A172 (cell line): ENCODE results near the gene VPS41. TPM values are rescaled to one million over a fixed set of nuclear protein-coding genes. Genes with fewer than 3 reads are reported as not detected.

Experiments
- DNase-seq: peaks from one replicate; pipeline ENCODE4 v3.0.0-alpha.2; 2015; ENCODE audit warnings: low spot score
- total RNA-seq: library from RNA; depleted of rRNA; stranded (reverse); fragments of >200 nt; shearing (Covaris generic); gene quantifications from 2 replicates; pipeline ENCODE4 v1.2.3, GENCODE V29; 2014

Gene VPS41
- total RNA-seq, 1 experiment from 2014 or later = 116 TPM

DNA sequence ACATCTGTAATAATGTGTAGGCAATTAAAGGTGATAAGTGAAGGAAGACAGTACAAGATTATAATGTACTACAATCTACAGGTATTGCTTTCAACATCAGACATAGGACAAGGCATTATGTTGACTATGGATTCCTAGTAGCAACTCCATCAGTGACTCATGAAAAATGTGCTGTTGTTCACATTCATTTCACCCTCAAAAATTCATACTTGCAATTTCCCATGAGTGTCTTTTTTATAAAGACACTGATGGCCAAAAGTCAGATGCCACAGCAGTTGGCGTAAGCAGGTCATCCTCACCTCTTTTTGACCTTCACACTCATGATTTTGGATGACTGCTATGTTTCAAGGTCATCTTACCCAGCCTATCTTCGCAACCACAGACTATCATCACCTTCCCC is 177.8 kb downstream of the VPS41 start:
- DNase-seq = peak; percentile 42

DNA sequence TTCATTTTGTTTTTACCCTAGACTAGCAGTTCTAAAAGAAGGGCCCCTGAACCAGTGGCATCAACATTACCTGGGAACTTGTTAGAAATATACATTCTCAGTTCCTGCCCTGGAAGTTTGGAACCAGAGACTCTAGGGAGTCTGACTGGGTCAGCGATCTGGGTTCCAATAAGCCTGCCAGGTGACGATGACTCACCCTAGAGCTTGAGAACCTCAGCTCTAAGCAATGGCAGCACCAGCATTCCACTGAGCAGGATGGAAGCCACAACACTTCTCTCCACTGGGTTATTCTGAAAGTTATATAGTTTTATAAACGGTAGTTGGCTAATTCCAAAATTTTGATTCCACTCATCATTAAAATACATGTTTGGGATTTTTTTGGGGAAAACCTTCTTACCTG is 180.8 kb downstream of the VPS41 start:
- DNase-seq = peak; percentile 69

DNA sequence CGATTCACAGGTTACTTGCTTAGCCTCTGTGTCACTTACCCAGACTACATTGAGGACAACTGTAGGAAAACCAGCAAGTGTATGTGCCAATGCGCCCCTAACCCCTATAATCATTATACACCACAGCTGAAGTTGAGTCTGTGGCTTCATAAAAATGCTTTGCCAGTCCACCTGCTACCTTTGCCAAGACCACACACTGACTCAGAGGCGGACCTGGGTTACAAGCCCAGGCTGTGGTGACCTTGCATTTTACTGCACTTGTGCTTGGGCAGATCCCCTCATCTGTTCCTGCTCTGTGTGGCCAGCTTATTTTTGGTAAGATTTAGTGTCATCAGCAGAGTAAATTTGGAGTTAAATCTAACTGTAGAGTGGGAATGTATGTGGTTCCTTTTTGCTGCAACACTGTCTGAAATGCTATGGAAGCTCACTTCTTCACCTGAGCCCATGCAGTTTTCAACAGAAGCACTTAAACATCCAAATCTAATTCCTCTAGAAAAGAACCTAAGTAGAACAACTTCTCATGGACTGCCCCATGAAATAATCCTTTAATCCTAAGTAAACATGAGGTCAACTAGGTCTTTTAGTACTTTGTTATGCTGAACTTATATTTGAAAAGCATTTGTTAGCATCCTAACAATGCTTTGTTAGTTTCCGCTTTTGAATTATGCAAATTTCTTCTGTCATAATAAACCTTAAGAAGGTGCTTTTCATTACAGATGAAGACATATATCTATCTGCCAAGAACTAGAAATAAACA is 181.6 kb downstream of the VPS41 start:
- DNase-seq = no peak

DNA sequence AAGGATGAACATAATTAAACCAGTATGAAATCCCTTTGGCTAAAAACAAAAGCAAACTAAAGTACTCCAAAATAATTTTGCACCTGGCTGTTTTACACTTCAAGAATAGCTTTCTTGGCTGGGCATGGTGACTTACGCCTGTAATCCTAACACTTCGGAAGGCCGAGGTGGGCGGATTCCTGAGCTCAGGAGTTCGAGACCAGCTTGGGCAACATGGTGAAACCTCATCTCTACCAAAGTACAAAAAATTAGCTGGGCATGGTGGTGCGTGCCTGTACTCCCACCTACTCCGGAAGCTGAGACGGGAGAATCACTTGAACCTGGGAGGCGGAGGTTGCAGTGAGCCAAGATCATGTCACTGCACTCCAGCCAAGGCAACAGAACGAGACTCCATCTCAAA is 185.7 kb downstream of the VPS41 start:
- no peak for DNase-seq

DNA sequence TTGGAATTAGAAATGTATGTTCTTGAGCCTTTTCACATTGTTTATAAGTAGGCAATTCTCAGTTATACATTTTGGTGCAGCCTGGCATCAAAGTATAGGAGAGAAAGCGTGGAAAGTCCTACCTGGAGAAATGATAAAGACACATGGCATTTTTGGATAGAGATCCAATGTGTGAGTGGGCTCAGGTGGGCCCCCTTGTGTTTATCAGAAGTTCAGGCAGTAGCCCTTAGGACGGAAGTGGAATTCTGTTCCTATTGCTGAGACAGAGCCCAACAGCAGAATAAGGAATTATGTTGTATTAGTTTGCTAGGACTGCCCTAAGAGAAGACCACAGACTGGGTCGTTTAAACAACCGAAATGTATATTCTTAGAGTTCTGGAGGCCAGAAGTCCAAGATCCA is 192.6 kb downstream of the VPS41 start:
- no peak for DNase-seq

DNA sequence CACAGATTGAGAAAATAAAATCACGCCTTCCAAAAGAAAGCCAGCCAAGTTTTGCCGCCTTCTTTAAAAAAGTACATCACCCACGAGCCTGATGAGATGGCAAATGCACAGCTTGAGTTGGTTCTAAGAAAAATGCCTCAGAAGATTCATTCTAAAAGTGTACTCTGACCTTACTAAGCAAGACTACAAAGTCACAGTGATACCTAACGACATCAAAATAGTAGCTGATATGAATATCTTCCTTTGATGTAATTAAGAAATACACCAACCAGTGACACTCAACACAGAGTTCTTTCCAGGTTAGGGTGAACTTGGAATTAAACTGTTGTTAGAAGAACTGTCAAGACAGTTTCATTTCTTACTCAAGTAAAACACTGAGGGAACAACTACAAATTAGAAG is 199.9 kb downstream of the VPS41 start:
- DNase-seq = no peak

DNA sequence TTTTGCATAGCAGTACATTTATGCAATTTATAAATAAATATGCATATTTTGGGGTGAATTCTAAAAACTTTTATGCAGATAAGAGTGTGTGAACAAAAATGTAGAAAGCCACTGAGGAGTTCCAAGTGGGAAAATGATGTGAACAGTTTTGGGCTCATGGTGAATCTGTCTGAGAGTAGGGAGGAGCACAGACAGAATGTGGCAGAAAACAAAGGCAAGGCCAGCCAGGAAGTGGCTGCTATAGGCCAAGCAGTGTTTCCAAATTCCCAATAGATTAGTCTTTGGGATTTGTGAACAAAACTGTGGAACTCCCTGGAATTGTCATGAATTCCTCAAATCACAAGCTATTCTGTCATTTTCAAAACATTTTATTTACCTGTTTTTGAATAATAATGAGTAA is 204.2 kb downstream of the VPS41 start:
- DNase-seq = no peak

DNA sequence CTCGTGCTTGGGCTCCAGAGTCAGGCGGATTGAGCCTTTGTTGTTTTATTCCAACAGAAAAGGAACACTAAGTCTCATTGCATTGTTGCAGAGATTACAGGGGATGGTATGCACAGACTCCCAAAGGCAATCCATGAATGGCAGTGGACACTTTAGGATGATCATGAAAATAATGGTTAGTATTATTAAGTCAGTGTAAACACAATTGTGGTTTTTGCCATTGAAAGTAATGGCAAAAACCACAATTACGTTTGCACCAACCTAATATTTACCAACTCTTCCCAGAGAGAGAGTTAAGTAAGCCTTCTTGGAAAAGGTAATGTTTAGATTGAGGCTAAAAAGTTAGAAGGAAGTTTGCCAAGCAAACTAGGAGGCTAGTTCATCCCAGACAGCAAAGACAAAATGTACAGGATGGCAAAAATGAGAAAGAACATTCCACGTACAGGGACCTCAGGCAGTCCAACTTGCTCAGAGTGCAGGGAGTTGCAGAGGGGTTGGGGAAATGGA is 204.9 kb downstream of the VPS41 start:
- no peak for DNase-seq

DNA sequence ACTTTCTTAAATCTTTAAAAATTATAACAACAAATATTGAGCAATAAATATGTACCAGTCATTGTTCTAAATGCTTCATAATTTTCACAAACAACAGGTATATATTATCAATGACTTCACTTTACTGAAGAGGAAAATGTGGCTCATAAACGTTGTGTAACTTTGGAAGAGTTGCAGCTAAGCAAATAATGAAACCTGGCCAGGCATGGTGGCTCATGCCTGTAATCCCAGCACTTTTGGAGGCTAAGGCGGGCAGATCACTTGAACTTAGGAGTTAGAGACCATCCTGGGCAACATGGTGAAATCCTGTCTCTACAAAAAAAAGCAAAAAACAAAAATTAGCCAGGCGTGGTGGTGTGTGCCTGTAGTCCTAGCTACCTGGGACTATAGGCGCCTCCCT is 205.9 kb downstream of the VPS41 start:
- no peak for DNase-seq

DNA sequence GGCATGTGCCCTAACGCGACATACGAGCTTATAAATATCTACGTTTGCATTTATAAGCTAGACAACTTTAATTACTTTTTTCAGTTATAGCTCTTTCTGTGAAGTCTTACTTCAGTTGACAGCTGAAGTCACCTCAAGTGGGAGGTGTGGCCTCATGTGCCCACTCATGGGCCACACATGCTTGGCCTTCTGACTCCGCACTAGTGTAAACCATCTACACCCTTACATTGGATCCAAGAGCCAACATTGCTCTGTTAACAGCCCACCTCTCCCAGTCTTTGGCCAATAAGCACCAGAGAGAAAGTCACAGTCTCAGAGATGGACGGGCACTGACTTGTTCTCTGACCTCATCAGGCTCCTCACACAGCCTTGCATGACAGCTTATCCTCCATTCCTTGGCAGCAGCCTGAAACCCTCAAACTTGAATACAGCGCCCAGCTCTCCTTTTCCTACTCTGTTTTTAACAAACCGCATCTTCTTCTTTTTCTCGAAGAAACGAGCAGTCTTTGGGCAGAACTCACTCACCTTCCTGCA is 206.9 kb downstream of the VPS41 start:
- no peak for DNase-seq

DNA sequence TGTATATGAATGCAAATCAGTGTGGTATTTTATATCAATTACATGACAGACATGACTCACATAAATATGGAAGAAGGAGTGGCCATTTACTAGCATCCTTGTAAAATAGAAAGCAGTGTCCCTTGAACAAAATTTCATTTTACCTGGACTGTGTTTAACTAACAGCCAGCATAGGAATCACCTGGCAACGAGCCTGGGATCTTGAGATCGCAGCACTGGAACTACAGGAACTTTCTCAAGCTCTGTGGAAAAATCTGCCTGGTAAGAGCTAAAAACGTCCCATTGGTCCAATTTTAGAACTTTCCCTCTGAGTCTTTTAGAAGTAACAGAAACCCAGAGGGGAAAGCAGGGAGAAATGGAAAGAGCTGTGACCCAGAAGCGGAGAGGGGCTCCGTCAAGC is 208.9 kb downstream of the VPS41 start:
- no peak for DNase-seq

DNA sequence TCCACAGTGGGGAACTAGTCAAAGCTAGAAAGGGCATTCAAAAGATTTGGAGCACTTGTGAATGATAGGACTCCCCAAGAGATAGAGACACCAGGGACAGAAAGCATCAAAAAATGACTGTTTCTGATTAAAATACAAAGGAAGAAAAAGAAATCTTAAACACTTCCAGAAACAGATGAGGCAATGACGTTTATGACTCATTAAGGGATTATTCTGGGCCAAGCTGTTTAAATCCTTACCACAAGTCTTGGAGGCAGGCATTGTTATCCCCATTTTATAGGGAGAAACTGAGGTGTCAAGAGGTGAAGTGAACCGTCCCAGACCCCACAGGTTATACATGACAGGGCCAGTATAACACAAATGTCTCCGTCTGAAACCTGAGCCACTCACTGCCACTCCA is 209.5 kb downstream of the VPS41 start:
- DNase-seq = peak; percentile 19

DNA sequence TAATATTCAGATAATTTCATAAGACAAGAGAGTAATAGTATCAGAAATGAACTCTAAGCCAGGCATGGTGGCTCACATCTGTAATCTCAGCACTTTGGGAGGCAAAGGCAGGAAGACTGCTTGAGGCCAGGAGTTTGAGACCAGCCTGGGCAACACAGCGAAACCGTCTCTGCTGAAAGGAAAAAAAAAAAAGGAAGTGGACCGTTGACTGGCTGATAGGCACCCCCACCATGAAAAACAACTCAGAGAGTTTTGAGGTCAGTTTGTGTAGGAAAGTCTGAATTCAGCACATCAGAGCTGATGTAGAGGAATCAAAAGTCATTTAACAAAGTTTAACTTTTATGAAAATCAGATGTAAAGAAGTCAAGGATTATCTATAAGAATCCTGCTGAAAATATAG is 214.7 kb downstream of the VPS41 start:
- no peak for DNase-seq

DNA sequence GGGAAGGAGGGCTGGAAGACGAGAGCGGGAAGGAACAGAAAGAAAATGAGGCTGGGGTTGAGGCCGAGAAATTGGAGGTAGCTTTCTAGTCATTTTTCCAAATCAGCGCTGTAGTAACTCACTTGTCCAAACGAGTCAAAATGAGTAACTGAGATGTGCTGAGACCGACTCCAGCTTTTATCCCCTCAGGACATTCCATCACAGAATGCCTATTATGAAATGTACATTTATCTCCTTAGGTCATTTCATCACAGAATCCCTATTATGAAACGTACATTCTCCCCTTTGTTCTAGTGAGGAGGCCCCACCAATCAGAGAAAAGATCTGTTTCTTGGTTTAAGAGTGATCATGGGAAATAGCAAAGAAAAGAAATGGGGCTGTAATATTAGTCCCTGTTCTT is 222.1 kb downstream of the VPS41 start:
- DNase-seq = no peak

DNA sequence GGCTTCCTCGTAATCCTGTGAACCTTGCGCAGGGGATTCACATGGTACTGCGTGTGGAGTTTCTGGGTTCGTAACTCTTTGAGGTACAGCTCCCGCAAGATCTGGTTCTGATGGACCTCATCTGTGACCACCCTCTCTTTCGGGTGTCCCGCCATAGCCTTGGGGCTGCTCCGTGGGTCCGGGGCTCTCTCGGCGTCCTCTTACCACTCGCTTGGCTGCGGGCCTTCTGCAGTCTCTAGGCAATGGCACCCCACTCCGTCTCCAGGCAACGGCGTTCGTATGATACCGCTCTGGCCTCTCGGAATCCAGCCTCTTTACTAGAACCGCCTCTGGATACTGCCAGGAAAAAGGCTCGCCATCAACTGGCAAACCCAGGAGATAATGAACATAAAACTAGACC is 223.1 kb downstream of the VPS41 start:
- DNase-seq = no peak

DNA sequence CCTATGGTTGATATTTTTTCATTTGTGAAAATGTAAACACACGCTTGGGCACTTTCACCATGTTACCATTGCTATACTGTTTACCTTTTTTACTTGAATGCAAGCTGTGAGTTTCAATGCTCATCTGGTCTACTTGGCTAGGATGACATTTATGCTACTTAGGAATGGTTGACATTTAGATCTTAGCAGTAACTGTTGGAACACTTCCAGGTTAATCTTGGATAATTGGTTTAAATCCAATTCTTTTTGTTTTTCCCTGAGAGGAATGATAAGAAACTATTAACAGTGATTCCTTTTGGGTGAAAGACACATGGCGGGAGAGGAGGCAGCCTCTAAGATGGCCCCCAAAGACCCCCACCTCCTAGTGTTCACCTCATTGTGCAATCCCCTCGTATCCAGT is 226.4 kb downstream of the VPS41 start:
- DNase-seq = no peak

DNA sequence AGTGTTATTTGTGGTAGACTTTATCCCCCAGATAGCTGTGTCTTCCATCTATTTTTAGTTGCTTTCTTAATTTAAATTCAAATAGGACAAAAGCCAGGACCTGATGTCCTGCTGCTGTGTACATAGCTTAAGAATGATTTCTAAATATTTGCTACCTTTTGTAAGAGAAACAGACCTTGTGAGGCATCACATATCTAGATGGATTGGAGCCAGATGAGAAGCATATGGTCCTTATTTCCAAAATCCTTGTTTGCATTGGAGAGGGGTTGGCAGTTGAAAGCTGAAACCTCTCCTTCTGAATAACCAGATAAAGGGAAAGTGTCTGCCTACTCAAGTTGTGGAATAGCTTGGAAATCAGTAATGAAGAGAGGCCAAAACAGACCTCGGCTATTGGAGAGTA is 227.1 kb downstream of the VPS41 start:
- no peak for DNase-seq

DNA sequence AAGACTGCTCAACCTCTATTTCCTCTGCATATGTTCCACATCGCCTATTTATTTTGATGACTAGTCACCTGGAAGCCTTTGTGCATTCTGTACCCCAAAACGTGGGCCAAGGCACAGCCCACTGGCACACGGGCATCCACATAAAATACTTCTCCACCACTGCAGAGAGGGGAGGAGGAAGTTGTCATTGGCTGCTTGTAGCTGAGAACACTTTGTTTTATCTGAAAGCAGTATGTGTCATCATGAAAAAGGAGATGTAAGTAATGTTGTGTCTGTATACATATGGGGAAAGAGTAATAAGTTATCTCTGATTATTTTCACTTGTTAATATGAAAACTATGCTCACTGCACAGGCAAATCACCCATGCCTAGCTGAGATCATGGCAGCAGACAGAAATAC is 229.6 kb downstream of the VPS41 start:
- no peak for DNase-seq

DNA sequence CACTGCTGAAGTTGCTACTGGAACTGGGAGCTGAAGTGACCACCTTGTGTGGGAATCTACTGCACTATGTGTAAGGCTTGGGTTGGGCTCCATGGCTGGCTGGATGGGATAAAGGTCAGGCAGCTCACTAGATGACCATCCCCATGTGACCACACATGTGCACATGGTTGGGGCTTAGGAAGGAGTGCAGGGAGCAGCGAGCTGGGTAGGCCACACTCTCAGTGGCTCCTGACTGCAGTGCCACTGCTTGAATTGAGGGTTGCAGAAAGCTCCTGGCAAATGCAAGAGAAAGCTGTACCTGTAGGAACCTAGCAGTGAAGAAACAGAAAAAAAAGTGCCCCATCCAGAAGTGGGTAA is 230.3 kb downstream of the VPS41 start:
- no peak for DNase-seq

DNA sequence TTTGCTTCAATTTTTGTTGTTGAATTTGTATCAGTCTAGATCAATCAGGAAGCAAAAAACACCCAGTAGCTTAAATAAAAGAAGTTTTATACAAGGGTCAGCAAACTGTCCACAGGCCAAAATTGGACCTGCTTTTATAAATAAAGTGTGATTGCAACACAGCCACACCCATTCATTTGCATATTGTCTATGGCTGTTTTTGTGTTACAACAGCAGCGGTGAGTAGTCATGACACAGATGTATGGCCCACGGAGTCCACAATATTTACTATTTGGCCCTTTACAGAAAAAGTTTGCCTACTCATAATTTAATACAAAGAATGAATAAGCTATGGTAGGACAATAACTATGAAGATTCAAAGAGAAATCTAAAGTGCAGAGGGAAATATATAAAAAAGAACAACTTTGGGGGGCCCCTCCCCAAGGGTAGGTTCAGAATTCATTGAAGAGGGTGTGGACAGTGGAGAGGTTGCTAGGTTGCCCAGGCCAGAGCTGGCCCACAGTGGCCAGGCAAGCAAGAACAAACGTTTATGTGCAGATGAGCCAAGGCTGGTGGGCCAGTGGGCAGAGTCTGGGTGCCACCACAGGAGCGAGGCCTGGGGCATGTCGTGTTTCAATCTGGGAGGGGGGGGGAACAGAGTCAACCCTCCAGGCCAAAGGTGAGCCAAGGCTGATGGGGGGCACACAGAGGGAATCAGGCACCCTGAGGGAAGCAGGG is 230.9 kb downstream of the VPS41 start:
- no peak for DNase-seq

DNA sequence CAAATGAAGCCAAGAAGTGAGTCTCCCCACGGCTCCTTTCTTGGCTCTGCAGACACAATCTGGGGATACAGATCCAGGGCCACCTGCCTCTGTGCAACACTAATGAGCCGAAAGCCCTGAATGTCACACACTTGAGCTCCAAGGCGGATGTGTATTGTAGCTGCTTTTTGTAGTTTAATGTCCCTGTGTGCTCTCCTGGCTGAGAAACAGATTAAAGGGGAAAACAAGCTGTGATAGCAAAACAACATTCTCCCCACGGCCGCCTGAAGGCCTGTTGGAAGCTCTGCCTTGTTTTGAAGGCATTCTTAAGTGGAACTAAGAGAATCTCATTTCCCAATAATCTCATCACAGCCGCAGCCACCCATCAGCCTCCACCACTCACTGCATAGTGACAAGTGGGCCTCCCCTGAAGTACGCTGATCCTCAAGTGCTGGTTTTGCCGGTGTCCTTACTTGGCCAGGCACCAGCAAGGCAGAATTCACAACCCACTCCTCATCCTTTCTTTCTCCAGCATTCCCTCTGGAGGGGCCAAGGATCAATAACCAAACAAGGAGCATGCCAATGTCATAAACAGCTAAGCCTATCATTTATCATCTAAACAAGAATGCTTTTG is 233.4 kb downstream of the VPS41 start:
- DNase-seq = no peak

DNA sequence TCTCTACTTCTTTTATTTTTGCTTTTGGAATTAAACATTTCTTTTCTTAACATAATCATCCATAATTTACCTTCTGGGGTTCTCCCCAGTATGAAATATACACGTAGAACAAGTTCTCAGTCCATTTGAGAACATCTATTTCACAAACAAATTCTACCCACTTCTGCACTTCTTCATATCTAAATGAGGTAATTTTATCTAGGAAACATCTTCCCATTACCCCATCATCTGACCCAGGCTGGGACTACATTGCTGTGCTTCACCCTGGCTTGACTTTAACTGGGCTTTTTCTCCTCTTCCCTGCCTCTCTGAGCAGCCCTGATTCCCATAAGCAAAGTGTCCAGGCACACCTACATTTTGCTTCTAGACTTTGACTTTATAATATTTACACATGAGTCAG is 234.5 kb downstream of the VPS41 start:
- no peak for DNase-seq

DNA sequence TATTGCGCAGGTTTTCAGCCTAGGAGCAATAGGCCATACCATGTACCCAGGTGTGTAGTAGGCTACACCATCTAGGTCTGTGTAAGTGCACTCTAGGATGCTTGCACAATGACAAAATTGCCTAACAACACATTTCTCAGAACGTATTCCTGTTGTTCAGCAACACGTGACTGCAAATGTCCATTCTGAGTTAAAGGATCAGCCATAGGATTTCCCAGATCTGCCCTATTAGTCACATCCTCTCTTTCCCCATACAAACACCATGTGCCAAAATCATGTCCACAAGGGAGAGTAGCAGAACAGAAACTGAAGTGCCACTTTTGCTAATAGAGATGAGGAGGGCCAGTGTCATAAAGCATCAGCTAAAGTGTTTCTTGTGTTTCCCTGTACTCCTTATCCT is 235.2 kb downstream of the VPS41 start:
- DNase-seq = peak; percentile 64
